Myocyte (in vitro differentiated cells): ENCODE measurements around the gene TTR. TPM values are rescaled to one million over a fixed set of nuclear protein-coding genes. Genes with fewer than 3 reads are reported as not detected.

ENCODE experiments used
- DNase-seq: peaks from one replicate; pipeline ENCODE4 v3.0.0-alpha.2; 2012; ENCODE audit warnings: low read depth
- polyA plus RNA-seq: library from polyadenylated mRNA; unstranded; fragments of >200 nt; gene quantifications from one replicate; pipeline ENCODE4 v1.2.1, GENCODE V29; 2012; ENCODE audit warnings: missing spikeins
- total RNA-seq: library from RNA; depleted of rRNA; stranded (reverse); fragments of >200 nt; gene quantifications from 2 replicates; pipeline ENCODE4 v1.2.3, GENCODE V29; 2014

Gene TTR
- not detected in 2 replicates for total RNA-seq
- not detected for polyA plus RNA-seq

DNA sequence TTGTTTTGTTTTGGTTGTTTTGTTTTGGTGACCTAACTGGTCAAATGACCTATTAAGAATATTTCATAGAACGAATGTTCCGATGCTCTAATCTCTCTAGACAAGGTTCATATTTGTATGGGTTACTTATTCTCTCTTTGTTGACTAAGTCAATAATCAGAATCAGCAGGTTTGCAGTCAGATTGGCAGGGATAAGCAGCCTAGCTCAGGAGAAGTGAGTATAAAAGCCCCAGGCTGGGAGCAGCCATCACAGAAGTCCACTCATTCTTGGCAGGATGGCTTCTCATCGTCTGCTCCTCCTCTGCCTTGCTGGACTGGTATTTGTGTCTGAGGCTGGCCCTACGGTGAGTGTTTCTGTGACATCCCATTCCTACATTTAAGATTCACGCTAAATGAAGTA lies at the start of gene TTR:
Gene TTR, plus strand, starts transcription at position 250 of the 400 bp plus-strand sequence. Its CDS starts 26 bp downstream, at position 276.
- no peak for DNase-seq

DNA sequence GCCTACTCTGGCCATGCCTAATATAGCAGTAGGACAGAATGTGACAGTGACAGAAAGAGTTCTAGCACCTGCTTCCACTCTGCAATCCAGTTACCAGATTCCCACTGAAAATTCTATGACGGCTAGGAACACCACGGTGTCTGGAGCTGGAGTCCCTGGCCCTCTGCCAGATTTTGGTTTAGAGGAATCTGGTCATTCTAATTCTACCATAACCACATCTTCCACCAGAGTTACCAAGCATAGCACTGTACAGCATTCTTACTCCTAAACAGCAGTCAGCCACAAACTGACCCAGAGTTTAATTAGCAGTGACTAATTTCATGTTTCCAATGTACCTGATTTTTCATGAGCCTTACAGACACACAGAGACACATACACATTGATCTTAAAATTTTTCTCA lies 45.2 kb upstream of the TTR start:
- DNase-seq, result no peak

DNA sequence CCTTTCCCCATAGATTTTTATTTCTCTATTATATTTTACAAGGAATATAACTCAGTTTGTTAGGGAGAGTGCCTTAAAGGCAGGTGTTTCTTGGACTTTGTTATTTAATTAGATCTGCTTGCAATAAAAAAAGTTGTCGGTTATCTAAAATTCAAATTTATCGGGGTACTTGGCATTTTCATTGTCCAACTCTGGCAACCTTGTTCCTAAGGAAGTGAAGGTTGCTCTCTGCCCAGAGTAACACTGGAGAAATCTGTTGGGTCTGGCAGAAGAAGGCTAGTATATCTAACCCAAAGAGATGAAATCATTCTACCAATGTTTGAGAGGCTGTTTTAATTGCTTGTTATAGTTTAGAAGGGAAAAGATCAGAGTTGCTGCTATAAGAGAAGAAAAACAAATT lies 42.8 kb upstream of the TTR start:
- DNase-seq, result no peak

DNA sequence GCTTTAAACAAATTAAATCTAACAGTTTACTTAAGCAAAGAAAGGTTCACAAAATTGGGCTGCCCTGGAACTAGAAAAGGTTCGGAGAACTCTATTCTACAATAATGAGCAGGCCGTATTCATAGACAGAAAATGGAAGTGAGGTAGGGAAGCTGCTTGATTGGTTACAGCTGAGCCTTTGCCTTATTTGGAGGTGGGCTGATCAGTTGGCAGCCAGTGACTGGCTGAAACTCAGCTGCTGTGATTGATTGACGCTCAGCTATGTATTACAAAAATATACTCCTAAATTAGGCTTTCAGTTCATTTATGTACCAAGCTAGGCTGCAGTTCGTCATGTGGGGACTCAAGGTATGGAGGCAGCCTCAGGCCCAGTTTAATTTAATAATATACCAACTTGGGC lies 42.3 kb upstream of the TTR start:
- no peak for DNase-seq

DNA sequence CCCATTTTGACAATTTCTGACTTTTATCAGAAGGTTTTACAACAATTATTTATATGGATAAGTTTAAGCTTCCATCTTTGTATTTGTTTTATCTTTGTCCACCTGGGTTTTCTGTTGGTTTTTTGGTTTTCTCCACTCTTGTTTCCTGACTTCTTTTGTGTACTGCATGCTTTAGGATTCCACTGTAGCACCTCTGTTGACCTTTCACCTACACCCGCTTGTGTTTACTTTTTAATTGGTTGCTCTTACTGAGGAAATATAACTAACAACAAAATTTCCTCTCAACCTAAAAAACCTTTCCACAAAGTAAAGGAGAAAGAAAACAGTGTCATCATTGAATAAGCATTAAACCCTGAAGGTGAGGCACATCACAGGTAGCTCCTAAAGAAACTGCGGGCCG lies 39.8 kb upstream of the TTR start:
- no peak for DNase-seq

DNA sequence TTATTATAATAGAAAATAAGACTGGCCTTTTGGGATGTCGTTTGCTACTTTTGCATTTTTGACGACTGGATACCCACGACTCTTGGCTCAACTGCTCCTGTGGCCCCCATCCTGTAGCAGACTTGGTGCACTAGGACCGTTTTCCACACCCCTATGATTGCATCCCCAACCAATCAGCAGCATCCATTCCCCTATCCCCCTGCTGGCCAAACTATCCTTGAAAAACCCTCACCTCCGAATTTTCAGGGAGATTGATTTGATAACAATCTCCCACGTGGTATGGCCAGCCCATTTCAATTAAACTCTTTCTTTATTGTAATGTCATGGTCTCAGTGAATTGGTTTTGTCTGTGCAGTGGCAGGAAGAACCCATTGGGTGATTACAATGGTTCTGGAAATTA lies 37.9 kb upstream of the TTR start:
- no peak for DNase-seq

DNA sequence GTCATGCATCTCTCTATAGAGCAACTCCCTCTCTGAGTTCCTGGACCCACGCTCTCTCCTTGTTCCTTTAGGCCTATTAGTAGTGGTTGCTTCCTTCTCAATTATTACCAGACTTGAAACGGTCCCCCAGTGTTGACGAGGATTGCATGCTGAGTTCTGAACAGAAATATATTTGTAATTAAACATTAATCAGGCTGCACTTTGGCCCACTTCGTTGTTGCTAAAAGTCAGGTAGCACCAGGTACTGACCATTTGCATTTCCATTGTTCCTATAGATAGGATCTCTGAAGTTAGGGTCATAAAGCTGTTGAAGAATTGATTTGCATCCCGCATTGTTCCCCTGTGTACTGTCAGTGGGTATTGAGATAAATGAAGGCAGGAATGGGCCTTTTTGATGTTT lies 36.9 kb upstream of the TTR start:
- DNase-seq, result no peak

DNA sequence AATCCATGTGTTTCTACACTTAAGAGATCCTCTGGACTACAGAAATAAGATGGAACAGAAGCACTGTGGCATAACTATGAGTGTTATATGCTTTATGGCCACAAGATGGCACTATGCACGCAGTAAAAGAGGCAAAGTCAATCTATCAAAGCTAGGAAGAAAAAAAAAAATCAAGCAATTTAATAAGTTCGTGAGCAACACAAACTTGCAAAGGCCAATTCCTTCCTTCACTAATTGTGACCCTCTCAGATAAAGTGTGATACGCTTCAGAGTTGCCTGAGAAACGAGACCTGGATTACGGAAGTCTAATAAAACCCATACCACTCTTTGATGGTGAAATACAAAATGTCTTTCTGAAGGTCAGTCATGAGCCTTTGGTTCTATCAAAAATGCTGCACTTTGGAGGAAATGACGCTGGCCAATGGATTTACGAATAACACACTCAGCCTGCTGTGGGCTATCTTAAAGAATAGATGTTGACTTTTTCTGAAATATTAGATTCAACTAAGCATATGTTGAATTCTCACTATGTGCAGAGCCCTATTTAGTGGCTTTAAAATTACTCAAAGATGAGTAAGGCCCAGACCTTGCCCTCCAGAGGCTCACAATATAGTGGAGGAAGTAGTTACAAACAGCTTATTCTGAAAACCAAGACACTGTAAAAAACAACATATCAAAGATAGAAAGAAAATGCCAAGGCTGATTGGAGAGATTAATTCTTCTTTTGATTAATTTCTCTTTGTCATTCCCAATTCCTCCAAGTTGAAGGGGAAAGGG lies 35.5 kb upstream of the TTR start:
- peak; percentile 67 for DNase-seq

DNA sequence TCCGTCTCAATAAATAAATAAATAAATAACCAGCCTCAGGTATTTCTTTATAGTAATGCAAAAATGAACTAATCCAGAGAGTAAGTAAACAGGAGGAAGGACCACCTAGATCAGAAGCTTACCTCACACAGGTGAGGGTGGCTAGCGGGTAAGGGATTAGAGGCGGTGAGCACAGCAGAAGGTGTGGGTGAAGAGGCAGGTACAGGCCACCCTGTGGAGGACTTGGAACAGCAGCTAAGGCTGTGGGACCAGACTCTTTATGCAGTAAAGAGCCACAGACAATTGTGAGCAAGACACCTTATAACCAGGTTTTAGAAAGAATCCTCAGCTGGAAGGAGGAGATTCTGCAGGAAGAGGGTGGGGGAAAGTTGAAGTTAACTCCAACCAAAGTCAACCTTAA lies 34.2 kb upstream of the TTR start:
- no peak for DNase-seq

DNA sequence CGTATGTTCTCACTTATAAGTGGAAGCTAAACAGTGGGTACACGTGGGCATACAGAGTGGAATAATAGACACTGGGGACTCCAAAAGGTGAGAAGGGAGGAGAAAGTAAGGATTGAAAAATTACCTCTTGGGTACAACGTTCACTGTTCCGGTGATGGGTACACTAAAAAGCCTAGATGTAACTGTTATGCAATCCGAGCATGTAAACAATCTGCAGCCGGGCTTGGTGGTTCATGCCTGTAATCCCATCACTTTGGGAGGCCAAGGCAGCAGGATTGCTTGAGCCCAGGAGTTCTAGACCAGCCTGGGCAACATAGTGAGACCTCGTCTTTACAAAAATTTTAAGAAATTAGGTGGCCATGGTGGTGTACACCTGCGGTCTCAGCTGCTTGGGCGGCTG lies 33.1 kb upstream of the TTR start:
- no peak for DNase-seq

DNA sequence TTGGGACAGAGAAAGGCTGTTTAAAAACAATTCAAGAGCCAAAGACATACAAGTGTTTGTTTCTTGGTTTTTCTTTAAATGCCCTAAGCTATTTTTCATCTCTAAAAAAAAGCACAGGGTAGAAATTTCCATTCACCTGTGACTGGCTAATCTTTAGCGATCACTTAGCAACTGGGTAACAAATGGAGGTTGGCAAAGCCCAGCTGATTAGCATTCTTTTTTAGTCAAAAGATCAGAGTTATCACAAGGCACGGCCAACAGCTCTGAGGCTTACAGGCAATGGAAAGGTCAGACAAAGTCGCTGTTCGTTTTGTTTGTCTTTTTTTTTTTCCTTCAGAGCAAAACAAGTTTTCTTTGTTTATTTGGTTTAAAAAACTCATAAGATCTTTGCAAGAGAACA lies 29.0 kb upstream of the TTR start:
- no peak for DNase-seq

DNA sequence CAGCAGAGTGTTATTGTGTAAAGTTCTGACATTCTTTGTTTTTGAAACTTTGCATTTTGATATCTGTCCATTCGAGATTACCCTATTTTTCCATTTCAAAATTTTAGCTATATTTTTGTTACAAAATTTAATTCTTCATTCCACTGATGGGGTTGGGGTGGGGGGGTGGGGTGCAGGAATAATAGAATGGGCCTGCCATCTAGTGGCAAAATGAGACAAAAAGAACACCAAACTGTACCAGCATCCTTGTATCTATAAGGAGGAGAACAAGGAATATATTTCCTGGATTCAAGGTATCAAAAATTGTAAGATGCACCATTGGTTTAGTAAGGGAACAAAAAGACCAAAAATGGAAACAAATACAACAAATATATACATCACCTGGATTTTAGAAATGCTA lies 27.9 kb upstream of the TTR start:
- DNase-seq, result no peak

DNA sequence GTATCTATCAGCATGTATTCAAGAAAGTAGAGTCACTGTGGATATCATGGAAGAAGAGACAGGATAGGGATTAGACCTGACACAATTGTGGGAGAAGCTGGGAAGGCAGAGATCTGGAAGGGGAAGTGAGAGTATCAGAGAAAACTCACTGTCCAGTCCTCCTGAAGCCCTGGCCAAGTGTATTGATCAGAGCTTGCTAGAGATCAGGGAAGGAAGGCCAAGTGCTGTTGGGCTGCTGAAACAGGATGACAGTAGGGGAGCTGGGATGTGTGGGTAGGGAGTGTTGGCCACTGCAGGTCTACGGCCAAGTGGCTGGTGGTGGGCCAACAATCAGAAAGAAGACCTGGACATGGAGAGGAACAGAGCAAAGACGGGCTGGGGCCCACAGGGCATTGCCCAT lies 26.3 kb upstream of the TTR start:
- DNase-seq, result no peak

DNA sequence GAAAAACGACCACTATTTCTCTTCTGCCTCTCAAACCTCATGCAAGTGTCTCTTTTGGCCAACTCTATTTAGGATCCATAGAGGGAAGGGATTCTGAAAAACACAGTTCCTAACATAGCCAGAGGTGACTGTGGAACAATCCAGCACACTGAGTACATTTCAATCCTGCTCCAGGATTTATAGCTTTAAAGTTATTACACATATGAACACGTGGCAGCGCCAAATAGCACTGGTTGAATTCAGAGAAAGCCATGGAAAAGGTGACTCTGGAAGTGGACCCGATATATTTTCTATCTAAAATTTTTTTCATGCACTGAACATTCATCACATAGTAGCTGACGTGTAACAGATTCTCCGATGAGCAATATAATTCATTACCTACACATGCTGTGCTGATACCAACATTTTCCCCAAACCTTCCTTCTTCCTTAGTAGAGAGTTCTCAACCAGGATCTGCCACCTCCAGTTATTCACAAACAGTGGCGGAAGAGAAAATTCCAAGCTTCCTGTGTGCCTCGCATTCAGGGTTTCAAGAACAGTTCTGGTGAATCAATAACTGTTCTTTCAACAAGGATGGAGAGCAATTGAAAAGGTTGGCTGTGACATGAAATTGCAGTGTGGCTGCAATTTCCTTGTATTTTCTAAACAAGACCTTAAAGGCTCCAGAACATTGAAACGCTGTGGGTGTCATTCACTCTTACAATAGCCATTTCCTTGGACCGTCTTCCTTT lies 25.7 kb upstream of the TTR start:
- no peak for DNase-seq

DNA sequence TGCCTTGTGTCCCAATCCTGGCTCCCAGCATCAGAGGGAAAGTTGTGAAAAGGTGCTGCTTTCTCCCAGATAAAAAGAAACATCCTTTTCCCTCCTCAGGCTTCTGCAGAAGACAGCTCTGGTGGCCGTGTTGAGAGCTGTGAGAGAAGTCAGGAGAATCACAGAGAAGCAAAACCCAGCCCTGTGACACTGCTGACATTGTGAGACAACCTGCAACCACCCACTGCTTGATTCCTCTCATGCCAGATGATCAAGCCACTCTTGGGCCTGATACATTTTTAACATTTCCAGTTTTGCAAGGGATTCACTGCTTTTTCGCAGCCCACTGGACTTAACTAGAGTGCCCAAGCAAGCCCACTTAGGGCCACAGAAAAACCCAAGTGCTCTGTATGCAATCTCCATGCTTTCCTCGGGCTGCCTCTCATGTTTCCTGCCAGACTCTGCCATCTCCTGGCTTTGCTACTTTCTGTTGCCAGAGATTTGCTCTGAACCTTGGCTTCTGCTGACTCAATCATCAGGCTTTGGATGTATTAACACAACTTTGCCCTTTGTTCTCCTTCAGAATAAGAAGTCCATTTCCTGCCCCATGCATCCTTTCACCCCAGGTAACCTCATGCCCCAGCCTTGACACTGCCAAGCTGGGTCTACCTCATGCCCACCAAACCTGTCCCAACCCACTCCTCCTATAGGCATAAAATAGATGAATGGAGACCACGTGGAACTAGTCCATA lies 24.9 kb upstream of the TTR start:
- no peak for DNase-seq

DNA sequence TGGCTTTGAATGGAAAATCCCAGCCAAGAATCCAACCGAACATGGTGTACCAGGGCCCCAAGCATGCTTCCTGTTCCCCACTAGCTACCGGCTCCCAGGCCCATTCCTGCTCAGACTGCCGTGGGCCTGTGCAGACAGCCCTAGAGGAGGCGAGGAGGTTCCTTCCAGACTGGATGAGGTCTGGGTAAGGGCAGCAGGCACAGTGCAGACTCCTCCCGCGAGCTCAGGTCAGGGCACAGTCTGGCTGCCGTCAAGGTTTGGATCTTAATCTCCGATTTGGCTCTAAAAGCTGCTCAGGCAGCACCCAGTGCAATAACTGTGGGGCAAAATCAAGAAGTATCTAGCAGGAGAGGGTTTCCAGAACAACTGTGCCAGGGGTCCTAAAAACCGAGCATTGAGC lies 19.3 kb upstream of the TTR start:
- DNase-seq, result no peak

DNA sequence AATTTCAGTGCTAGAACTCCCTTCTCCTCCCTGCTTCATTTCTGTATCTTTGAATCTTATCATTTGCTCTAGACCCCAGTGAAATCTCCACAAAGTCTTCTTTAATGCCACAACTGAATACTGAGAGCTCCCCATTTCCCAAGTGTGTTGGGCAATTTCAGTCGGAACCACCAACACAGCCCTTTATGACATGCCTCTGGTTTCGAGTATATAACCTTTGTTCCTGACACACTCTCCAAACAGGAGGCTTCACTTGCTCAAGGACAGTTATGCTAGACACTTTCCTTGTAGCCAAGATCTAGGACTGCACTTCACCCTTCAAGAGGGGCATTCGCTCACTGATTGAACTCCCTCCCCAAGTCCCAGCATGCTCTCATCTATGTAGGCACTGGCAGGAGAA lies 18.6 kb upstream of the TTR start:
- no peak for DNase-seq

DNA sequence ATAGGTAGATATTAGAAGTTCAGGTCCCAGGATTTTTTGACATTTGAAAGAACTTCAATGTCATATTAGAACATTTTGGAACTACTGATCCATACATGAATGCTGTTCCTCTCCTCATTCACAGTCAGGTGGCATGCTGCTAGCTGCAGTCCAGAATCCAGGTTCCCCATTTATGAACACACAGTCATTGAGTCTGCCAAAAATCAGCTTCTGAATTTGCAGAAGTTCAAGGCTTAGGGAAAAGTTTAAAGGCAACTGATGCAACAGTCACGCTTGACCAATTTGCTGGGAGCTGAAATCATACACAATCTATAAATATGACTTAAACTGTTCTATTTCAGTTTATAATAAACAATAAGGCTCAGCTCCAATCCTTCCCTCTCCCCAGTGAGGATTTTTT lies 17.3 kb upstream of the TTR start:
- DNase-seq, result no peak

DNA sequence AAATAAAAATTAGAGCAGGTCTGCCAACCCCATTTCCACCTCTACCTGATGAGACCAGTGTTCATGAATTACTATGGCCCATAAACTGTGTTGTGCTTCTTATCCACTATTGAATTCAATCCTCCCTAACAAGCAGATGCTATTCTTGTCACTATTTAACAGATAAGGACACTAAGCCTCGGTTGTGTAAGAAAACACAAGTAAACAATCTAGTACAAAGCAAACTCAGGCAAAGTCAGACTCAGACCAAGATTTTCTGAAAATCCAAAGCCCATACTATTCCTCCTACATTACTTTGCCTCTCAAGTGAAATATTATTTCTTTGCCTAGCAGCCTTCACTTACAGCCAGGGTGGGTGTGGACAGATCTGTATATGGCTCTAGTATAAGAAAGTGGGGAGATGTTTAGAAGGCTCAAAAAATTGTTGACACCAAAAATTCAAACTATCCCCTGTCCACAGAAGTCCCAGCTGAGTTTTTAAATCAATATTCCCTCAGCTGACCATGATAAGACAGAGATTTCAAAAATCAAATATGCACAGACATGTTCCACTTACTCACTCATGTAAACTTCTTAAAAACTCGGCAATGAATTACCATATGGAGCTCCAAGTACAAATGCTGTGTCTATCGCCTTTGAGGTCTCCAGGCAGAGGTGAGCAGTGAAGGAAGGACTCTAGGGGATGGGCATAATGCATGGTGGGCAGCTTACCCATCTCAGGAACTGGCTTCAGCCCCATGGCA lies 16.0 kb upstream of the TTR start:
- DNase-seq, result no peak

DNA sequence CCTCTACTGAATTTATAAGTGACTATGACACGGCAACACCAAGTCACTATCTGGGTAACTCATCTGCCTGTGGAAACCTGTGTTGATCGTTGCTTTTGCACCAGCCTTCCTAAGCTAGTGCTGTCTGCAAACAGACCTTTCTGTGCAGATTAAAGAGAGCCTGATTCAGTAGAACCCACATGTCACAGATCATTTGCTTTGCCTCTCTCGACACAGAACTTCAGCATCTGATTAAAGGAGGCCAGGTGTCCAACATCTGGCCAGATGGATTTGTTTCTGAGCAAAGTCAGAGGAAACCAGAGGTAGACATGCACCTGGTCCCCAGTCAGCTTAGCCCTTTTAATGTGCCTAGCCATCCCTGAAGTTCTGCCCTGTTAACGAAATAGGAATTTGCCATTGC lies 15.0 kb upstream of the TTR start:
- DNase-seq, result no peak

DNA sequence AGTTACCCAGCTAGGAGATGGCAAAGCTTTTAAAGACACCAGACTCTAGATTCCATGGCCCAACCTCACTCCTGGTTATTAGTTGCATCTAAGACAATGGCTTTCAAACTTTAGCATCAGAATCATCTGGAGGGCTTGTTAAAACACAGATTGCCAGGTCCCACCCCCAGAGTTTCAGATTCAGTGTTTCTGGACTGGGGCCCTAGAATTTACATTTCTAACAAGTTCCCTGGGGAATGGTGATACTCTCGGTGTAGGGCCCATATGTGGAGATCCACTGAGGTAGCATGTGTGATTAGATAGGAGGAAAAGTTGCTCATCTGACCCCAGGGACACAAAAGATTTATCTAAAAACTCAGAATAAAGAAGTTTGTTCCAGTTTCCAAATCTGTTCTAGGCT lies 14.5 kb upstream of the TTR start:
- DNase-seq, result no peak

DNA sequence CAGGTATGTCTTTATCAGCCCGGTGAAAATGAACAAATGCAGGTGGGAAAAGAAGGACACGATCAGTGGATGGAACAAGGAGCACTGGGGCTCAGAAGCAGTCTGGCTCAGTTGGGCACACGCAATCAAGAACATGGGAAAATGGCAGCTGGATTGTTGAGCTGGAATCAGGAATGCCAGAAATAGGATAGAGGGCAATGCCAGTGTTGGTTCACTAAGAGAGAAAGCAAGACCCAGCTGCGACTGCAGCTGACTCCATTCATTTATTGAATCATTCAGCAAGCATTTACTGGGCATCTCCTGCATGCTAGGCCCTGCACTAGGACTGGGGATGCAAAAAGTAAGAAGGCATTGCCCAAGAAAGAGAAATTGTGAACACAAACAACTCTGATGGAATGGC lies 13.6 kb upstream of the TTR start:
- DNase-seq, result no peak
